Sigmoid colon (tissue), 4 donors: ENCODE data around the gene C4orf33.

Experiments used
- CTCF ChIP-seq, 4 experiments: fragments of 450-650 bp in 3 of 4; fragments of 200-600 bp in 1 of 4; IDR thresholded peaks; one replicate each; pipeline ENCODE4 v1.5.1; 2016 to 2019; ENCODE audit warnings: antibody characterized with exemption in 4 of 4, mild to moderate bottlenecking in 3 of 4, moderate library complexity in 2 of 4
- EP300 ChIP-seq, 4 donors: sonication (generic); formaldehyde crosslinking; IDR thresholded peaks; one replicate each; pipeline ENCODE4 v1.6.1; 2017; ENCODE audit warnings: antibody characterized with exemption in 4 of 4
- POLR2A ChIP-seq, 2 donors: fragments of 450-650 bp; IDR thresholded peaks; one replicate each; pipeline ENCODE4 v1.6.1; 2016; ENCODE audit warnings: antibody characterized with exemption in 2 of 2, mild to moderate bottlenecking in 2 of 2, moderate library complexity in 2 of 2
- POLR2AphosphoS5 ChIP-seq, 4 donors: sonication (generic); formaldehyde crosslinking; IDR thresholded peaks; one replicate each; pipeline ENCODE4 v1.6.1; 2017; ENCODE audit warnings: antibody characterized with exemption in 4 of 4

- no peak for TF ChIP-seq CTCF (IDR thresholded peaks at IDR 0.05)
- no peak for TF ChIP-seq EP300 (IDR thresholded peaks at IDR 0.05)
- TF ChIP-seq POLR2A (IDR thresholded peaks at IDR 0.05), result no peak
- no peak for TF ChIP-seq POLR2AphosphoS5 (IDR thresholded peaks at IDR 0.05)
Measured at GRCh38 chr4:129138810-129139496, 43.0 kb downstream of the C4orf33 start.
